ENCODE results near the gene SLC39A13. TPM values are rescaled to one million over a fixed set of nuclear protein-coding genes. Genes with fewer than 3 reads are reported as not detected.

Gene SLC39A13
- total and polyA plus RNA-seq, 2 donors (not counting 1 experiment from before 2014, with no cell fraction given) = 62.9 to 88.7 TPM

GRCh38 chr11:47373876-47374719, 34.3 kb upstream of the SLC39A13 start:
- no peak overlapping the region for H3K9ac ChIP-seq (ENCODE audit: insufficient read depth, low read length)
- no peaks in the 10 kb centered on the region for H3K4me1 ChIP-seq (ENCODE audit: control insufficient read depth, extremely low read depth, insufficient read depth, low read length)
- H3K79me2 ChIP-seq (ENCODE audit: control insufficient read depth, insufficient read depth, low read length) = no peaks in the 10 kb centered on the region
- no peak overlapping the region for H3K4me3 ChIP-seq (replicated peaks in 1 of 4; ENCODE audit: control extremely low read depth in 1 of 4, insufficient read depth in 1 of 4, low read depth in 3 of 4, low read length in 4 of 4)
- H3K9me3 ChIP-seq (ENCODE audit: control insufficient read depth, insufficient read depth, low read depth, low read length) = no peaks in the 10 kb centered on the region
- no peaks in the 10 kb centered on the region for H4K20me1 ChIP-seq (ENCODE audit: control insufficient read depth, extremely low read depth, insufficient read depth, low read length)
- H2AFZ ChIP-seq (ENCODE audit: low read length) = peak overlapping the region; percentile 45
- H3K27me3 ChIP-seq (ENCODE audit: control insufficient read depth, insufficient read depth, low read length) = no peaks in the 10 kb centered on the region
- no peak overlapping the region for H3K27ac ChIP-seq (ENCODE audit: insufficient read depth, low read length)
- no peaks in the 10 kb centered on the region for H3K36me3 ChIP-seq (ENCODE audit: control insufficient read depth, insufficient read depth, low read length)
- peak; percentile 54 to 70 for DNase-seq (ENCODE audit: low read depth in 2 of 2)
- TF ChIP-seq, protein P1, sequence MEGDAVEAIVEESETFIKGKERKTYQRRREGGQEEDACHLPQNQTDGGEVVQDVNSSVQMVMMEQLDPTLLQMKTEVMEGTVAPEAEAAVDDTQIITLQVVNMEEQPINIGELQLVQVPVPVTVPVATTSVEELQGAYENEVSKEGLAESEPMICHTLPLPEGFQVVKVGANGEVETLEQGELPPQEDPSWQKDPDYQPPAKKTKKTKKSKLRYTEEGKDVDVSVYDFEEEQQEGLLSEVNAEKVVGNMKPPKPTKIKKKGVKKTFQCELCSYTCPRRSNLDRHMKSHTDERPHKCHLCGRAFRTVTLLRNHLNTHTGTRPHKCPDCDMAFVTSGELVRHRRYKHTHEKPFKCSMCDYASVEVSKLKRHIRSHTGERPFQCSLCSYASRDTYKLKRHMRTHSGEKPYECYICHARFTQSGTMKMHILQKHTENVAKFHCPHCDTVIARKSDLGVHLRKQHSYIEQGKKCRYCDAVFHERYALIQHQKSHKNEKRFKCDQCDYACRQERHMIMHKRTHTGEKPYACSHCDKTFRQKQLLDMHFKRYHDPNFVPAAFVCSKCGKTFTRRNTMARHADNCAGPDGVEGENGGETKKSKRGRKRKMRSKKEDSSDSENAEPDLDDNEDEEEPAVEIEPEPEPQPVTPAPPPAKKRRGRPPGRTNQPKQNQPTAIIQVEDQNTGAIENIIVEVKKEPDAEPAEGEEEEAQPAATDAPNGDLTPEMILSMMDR (conservative IDR thresholded peaks at IDR 0.05 in 1 of 2, IDR thresholded peaks at IDR 0.05 in 1 of 2; ENCODE audit: low read depth in 1 of 2, low read length in 2 of 2) = peak; percentile 88 to 92
- TF ChIP-seq EZH2 (IDR thresholded peaks at IDR 0.05; ENCODE audit: low read length, missing control alignments) = no peak
- H3K4me2 ChIP-seq (ENCODE audit: extremely low read depth, insufficient read depth, low read length) = no peak overlapping the region

GRCh38 chr11:47374720-47375019, 33.7 kb upstream of the SLC39A13 start:
- no peaks in the 10 kb centered on the region for H3K4me1 ChIP-seq (ENCODE audit: control insufficient read depth, extremely low read depth, insufficient read depth, low read length)
- no peak for DNase-seq (ENCODE audit: low read depth in 2 of 2)

GRCh38 chr11:47375020-47375419, 33.4 kb upstream of the SLC39A13 start:
- no peak overlapping the region for H3K9ac ChIP-seq (ENCODE audit: insufficient read depth, low read length)
- no peak overlapping the region for H3K4me2 ChIP-seq (ENCODE audit: extremely low read depth, insufficient read depth, low read length)
- no peaks in the 10 kb centered on the region for H4K20me1 ChIP-seq (ENCODE audit: control insufficient read depth, extremely low read depth, insufficient read depth, low read length)
- no peaks in the 10 kb centered on the region for H3K79me2 ChIP-seq (ENCODE audit: control insufficient read depth, insufficient read depth, low read length)
- DNase-seq (ENCODE audit: low read depth in 2 of 2) = no peak
- no peak for TF ChIP-seq EZH2 (IDR thresholded peaks at IDR 0.05; ENCODE audit: low read length, missing control alignments)
- TF ChIP-seq, protein P1 (conservative IDR thresholded peaks at IDR 0.05 in 1 of 2, IDR thresholded peaks at IDR 0.05 in 1 of 2; ENCODE audit: low read depth in 1 of 2, low read length in 2 of 2) = no peak
- no peaks in the 10 kb centered on the region for H3K4me1 ChIP-seq (ENCODE audit: control insufficient read depth, extremely low read depth, insufficient read depth, low read length)
- H3K4me3 ChIP-seq (replicated peaks in 1 of 4; ENCODE audit: control extremely low read depth in 1 of 4, insufficient read depth in 1 of 4, low read depth in 3 of 4, low read length in 4 of 4) = no peak overlapping the region
- H3K27me3 ChIP-seq (ENCODE audit: control insufficient read depth, insufficient read depth, low read length) = no peaks in the 10 kb centered on the region
- H3K36me3 ChIP-seq (ENCODE audit: control insufficient read depth, insufficient read depth, low read length) = no peaks in the 10 kb centered on the region
- no peak overlapping the region for H2AFZ ChIP-seq (ENCODE audit: low read length)
- no peak overlapping the region for H3K27ac ChIP-seq (ENCODE audit: insufficient read depth, low read length)
- no peaks in the 10 kb centered on the region for H3K9me3 ChIP-seq (ENCODE audit: control insufficient read depth, insufficient read depth, low read depth, low read length)

More at GRCh38 chr11:47374720-47375019, 33.7 kb upstream of the SLC39A13 start:
- Histone ChIP-seq H3K4me2 (ENCODE audit: extremely low read depth, insufficient read depth, low read length) (no peak overlapping the region), H3K4me3 (replicated peaks in 1 of 4; ENCODE audit: control extremely low read depth in 1 of 4, insufficient read depth in 1 of 4, low read depth in 3 of 4, low read length in 4 of 4) (no peak overlapping the region), H3K36me3 (ENCODE audit: control insufficient read depth, insufficient read depth, low read length) (no peaks in the 10 kb centered on the region), H3K9ac (ENCODE audit: insufficient read depth, low read length) (no peak overlapping the region), H4K20me1 (ENCODE audit: control insufficient read depth, extremely low read depth, insufficient read depth, low read length) (no peaks in the 10 kb centered on the region), H3K27me3 (ENCODE audit: control insufficient read depth, insufficient read depth, low read length) (no peaks in the 10 kb centered on the region), H2AFZ (ENCODE audit: low read length) (no peak overlapping the region), H3K27ac (ENCODE audit: insufficient read depth, low read length) (no peak overlapping the region), H3K79me2 (ENCODE audit: control insufficient read depth, insufficient read depth, low read length) (no peaks in the 10 kb centered on the region), H3K9me3 (ENCODE audit: control insufficient read depth, insufficient read depth, low read depth, low read length) (no peaks in the 10 kb centered on the region)
- no peak for TF ChIP-seq EZH2 (IDR thresholded peaks at IDR 0.05; ENCODE audit: low read length, missing control alignments)
- TF ChIP-seq, protein P1 (conservative IDR thresholded peaks at IDR 0.05 in 1 of 2, IDR thresholded peaks at IDR 0.05 in 1 of 2; ENCODE audit: low read depth in 1 of 2, low read length in 2 of 2) = no peak

Data from fibroblast of lung (primary cell).